Uterus (tissue), 2 donors: ENCODE measurements around the gene PFKFB3.

Experiments
- CTCF ChIP-seq, 4 experiments: fragments of 200-600 bp in 2 of 4; fragments of 450-650 bp in 2 of 4; sonication (generic) in 2 of 4; IDR thresholded peaks; one replicate each; pipeline ENCODE4 v1.5.1; 2016 to 2019; ENCODE audit warnings: antibody characterized with exemption in 4 of 4, mild to moderate bottlenecking in 2 of 4, moderate library complexity in 1 of 4
- POLR2A ChIP-seq, 2 donors: fragments of 450-650 bp; IDR thresholded peaks; one replicate each; pipeline ENCODE4 v1.6.1; 2016; ENCODE audit warnings: antibody characterized with exemption in 2 of 2, mild to moderate bottlenecking in 1 of 2, moderate library complexity in 1 of 2

DNA sequence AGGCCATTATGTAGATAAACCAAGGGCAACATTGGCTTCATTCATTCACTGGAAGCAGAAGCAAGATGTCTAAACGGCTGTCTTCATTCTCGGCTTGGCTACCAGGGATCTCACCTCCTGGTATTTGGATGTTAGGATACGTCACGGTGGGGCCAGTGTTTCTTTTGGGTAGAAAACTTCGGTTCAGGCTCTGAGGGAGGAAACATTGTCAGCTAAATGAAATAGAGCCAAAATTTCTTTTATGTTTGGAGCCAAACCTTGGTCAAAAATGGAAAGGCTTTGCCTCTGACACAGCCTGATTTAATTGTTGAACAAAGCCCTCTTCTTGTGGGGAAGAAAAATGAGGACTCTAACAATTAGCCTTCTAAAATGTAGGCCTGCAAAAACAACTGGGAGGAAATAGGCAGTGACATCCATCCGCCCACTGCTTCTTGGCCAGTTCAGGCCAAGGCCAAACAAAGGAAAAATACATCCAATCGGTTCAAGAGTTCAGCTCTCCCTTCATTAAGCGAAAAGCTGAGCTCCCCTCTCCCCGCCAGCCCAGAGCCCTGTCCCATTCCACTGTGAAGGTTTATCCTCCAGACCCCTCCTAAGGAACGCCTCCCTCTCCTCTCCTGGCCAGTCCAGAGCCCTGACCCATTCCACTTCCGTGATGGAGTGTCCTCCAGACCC lies 44.4 kb downstream of the PFKFB3 start:
- no peak for TF ChIP-seq CTCF (IDR thresholded peaks at IDR 0.05)
- TF ChIP-seq POLR2A (IDR thresholded peaks at IDR 0.05) = no peak
